Activated CD4-positive, CD25-positive, alpha-beta regulatory T cell treated with anti-CD3 and anti-CD28 coated beads, Interleukin-2, amount 50 U/mL, for 72 hours (primary cell): ENCODE results near the gene GSAP.
"Not testable (repeated sequence)": the region's sequence is repeated elsewhere in the genome, so short reads cannot be mapped to it uniquely, and the experiment has no call there.

ENCODE experiments used
- DNase-seq: peaks from one replicate; pipeline ENCODE4 v3.0.0; 2021

The GSAP gene

DNA sequence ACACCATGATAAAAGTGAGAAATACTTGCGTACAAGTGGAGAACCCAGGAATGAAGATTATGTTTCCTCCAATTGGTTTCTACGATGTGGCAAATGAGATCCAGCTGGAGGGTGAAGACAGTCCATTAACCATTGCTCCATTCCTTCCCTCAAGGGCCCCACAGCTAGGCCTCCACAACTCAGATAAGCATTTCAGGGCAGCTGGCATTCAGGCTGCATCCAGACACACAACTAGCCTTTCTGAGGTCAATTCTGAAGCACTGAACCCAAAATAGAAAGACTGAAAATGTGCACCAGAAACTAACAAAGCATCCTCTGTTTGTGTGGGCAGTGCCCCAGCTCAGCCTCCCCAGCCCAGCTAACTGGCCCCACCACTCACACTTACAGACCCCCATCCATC, 94.8 kb downstream of the GSAP start:
- no peak for DNase-seq

DNA sequence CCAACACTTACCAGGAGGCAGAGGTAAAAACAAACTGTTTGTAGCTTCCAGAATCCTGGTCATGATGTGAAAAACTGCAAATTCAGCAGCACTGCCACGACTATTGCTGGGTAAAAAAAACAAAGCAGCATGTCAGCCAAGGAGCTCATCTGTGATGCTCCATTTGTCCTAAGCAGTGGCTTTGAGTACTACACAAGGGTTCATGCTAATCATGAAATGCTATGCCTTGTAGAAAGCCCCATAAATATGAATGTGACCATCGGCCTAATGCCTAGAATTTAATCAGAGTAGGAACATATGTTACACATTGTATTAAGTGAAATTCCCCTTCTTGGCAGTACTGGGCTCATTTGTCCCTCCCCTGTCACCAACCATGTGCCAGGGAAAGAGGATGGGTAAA, 95.4 kb downstream of the GSAP start:
- DNase-seq = no peak

DNA sequence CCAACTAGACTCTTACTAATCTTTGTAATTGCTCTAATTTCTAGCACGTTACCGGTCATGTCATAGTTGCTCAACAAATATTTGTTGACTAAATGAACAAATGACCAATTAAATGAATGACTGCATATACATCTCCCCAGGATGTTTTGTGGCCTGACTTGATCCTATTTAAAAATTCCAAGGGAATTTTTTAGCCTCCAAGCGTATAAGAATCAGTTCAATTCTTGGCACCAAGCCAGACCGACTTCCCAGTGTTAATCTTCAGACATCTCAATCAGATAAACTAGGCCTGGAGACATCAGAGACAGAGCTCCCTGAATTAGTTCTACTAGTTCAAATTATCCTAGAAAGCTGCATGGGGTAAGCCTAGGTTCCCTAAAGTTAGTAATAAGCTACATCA, 96.0 kb downstream of the GSAP start:
- no peak for DNase-seq

DNA sequence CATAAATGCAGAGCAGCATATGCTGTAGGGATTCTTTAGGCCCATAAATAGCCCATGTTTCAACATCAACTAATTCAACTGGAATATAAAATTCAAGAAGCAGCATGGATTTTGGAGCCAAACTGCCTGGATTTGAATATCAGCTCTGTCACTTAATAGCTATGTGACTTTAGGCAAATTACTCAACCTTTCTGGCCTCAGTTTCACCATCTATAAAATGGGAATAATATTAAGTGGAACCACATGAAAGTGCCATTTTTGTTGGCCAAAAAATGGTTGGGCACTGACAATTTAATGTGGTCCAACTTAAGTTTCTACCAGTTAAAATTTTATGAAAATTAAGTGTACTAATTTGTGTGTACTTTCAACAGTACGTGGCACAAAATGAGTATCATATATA, 98.1 kb downstream of the GSAP start:
- DNase-seq = no peak

DNA sequence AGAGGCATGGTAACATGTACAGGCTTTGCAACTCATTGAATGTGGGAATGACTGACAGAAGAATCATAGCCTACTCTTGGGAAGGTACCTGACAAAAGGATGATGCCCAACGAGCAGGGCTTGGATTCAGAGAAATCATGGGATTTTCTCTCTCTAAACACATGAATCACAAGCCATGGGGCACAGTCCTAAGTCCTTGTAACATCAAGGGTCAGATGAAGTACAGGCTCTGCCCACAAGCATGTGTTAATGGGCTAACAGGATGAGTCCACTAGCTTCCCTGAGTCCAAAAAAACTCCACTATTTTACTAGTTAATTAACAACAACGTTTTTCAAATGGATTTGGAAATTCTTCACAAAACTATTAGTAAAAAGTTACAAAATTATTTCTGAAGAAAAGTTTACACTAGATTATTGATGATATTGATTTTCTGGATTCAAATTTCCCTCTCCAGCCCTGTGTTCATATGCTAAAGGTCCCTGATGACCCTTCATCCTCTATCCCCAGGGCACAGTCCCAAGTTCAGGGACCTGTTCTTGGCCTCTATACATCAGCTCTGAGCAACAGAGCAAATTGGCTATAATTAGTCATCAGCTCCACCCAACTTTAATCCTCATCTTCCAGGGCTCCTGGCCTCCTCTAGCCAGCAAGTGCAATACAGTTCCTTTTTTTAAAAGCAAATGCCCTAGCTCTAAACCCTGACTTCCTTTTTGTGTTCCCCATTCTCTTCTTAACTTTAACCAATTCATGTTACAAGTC, 99.8 kb downstream of the GSAP start:
- DNase-seq = no peak

DNA sequence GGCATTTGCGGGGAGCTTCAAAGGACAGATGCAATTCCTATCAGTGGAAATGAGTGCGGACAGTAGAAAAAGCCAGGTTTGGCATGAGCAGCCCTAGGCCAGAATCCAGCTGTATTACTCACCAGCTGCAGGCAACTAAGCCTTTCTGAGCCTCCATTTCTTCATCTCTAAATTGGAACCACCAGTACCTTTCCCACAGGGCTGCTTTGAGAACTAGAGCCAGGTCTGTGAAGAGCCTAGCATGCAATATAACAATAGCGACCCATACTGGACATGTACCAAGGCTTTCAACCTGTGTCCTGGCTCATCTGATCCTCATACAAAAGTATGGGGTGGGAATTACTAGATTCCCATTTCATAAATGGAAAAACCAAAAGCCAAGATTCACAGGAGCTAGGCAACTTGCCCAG, 101.0 kb downstream of the GSAP start:
- DNase-seq = no peak

DNA sequence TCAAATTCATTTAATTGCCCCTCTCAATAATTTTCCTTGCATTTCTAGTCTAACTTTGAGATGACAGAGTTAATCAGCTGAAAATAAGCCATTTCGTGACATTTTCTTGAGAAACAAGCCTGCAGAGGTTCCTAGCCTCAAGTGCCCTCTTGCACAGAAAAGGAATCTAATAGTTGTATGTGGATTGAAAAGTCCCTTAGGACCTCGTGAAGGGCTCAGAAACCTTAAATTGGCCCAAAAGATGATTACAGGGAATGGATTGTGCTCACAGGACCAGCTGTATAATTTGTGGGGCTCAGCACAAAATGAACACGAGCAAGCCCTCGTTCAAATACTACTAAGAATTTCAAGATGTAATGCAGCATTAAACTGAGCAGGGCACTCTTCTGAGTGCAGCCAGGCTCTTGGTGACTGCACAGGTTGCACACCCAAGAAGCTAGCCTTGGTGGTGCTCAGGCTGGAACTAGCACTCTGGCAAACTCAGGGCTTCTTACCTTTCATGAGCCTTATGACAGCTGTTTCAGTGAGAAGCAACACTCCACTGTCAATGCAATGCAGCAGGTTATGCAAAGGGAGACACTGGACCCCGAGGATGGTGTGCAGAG, 102.2 kb downstream of the GSAP start:
- no peak for DNase-seq

DNA sequence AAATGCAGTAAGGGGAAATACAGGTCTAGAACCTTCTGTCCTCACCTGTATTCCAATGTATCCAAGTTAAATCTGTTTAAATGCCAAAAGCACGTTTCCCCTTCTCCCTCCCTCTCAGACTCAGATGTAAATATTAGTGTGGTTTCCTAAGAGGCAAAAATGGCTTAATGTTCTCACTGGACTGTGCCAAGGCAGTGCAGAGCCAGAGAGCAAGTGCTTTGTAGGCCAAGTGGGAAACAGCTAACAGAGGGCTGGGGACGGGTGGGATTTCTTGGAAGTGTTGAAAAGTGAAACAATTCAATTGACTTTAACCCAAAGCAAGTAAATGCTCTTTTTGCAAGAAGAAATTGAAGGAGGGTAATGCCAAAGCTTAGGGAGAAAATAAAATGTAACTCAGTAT, 103.1 kb downstream of the GSAP start:
- DNase-seq = no peak

DNA sequence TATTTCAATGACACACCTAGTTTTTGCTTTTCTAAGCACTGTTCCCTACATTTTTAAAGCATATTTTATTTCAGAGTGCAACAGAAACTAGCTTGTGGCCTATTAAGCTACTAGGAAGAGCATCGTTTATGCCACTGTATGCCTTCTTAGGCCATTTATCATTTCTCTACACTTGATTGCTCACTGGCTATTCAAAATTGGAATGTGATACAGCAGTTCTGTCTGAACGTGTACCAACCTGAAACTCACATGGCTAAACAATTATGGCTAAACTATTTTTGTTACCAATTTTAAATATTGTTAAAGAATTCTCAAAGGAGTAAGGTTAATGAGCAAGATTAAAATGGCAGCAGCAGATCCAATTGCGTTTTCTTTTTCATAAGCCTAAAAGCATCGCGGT, 105.2 kb downstream of the GSAP start:
- no peak for DNase-seq

DNA sequence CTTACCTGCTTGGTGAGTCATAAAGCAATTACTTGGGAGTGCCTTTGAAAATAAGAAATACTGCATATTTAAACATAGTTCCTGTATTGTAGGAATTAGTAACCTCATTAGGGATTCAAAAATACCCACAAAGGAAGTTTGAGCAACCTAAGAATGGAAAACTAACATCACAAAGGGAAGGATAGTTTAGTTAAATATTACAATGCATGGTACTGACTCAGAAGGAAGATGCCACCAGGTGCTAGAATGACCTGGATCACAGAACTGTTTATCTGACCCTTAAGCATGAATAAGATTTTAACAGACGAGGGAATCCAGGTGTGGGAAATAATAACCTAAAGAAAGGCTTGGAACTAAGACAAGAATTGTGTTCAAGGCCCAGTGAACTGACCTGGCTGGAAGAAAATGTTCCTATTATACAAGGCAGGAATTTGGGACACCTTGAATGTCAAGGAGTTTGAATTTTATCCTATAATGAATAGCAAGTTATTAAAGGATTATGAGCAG, 106.4 kb downstream of the GSAP start:
- no peak for DNase-seq

DNA sequence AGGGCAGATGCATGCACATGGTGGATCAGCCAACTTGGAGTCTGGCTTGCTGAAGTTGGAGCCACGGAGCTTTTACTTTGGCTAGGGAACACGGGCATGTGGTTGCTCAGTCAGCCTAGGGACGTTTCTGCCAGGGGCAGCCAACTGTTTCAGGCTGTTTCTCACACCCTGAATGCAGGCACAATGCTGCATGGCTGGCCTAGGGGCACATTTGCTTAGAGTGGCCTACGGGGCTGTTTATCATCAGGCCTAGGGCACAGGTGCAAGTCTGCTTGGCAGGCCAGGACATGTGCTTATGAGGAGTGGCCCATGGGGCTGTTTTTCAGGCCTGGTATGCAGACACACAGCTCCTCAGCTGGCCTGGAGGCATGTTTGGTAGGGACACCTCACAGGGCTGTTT, 107.4 kb downstream of the GSAP start:
- no peak for DNase-seq

DNA sequence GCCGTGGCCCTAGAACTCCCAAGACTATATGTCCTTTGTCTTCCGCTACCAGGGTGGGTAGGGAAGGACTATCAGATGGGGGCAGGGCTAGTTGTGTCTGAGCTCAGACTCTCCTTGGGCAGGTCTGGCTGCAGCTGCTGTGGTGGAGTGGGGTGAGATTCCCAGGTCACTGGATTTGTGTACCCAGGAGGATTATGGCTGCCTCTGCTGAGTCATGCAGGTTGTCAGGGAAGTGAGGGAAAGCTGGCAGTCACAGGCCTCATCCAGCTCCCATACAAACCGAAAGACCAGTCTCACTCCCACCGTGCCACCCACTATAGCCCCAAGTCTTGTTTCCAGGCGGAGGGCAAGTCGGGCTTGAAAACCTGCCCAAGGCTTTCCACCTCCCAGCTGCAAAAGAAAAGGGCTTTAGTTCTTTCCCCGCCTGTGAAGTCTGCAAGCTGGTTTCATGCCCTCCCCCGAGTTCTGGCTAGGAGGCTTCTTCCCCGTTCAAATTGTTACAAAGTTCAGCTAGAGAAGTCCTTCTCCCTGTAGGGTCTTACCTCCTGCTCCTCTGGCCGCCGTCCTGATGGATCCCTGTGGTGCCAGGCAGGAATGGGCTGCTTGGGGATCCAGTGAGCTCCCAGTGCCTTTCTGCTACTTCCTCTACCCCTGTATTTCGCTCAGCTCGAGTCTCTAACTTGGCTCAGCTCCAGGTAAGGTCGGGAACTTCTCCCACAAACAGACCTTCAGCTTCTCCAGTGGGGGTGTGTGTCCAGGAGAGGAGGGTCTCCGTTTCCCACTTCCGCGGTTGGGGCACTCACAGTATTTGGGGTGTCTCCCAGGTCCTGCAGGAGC, 109.7 kb downstream of the GSAP start:
- DNase-seq = no peak

DNA sequence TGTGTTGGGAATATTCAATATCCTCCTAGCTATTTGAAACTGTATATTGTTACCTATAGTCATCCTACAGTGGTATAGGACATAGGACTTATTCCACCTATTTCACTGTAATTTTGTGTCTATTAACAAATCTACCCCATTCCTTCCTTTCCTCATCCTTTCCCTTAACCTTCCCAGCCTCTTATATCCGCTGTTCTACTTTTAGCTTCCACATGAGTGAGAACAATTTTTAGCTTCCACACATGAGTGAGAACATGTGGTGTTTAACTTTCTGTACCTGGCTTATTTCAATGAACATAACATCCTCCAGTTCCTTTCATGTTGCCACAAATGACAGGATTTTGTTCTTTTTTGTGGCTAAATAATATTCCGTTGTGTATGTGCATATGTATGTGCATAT, 120.6 kb downstream of the GSAP start:
- no peak for DNase-seq

DNA sequence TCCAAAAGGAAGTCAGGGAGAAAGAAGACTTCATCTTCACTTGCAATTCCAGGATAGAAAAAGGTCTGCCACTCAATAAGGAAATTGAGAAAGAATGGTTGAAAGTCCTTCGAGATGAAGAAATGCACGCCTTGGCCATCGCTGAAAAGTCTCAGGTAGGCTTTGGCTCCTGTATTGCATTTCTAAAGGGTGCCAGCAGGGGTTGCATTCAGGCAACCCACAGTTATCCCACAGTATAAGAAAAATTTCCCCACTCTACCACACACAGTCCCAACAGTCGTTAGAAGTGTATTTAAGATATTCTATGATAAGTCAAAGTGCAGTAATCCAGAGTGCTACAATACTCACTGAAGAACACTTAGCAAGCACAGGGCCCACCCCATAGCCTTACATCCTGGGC, 123.1 kb downstream of the GSAP start:
- DNase-seq = no peak

DNA sequence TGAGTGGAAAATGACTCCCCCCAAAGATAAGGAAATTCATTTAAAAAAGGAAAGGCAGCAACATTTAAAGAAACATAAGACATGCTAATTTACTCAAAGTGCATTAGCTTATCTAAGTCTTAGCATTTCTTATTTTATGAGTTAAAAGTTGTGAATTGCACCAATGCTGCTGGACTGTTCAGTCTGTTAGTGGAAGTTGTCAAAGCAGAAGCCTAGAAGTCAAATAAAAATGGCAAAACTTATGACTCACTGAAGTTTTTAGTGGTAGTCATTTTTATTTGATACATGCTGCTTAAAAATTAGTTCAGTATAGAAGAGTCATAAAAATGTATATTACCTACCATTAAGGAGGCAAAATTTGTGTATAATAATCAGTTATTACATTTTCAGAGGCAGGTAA, 125.7 kb downstream of the GSAP start:
- no peak for DNase-seq

DNA sequence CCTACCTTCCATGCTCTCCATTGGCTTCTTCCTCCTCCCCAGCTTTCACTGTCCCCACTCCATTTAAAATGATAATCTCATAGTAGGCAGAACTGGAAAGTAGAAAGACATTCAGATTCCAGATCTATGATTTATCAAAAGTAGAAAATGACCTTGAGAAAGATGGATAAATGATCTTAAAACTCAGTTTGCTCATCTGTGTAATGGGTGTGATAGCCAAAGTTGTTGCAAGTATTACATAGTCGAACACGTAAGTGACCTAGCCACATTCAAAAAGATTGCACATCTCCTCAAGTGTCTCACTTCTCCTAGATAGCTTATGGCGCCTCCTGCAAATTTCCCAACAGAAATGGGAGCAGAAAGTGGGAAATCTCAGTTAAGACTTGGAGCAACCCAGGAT, 126.8 kb downstream of the GSAP start:
- DNase-seq = no peak

DNA sequence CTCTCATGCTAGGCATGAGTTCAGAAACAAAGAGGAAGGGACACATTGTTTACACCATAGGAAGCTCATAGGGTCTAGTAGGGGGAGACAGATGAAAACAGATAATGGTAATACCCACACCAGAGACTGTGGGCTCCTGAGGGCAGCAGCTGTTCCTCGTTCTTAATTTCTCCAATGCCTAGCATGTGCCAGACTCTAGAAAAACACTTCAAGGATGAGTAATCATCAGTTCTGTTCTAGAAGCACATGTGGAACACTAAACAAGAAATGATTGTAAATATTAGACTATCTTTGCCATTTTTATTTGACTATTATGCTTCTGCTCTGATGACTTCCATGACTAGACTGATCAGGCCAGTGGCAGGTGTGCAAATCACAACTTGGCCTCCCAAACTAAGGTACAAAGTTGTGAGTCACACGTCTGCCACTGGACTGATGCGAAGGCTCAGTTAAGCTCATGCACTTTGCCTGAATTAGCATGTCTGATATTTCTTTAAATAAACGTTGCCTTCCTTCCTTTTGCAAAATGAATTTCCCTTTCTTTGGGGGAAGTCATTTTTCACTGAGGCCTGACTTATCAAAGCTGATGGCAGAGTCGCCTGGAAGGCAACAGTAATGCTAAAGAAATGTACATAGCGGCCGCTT, 127.4 kb downstream of the GSAP start:
- DNase-seq = no peak

DNA sequence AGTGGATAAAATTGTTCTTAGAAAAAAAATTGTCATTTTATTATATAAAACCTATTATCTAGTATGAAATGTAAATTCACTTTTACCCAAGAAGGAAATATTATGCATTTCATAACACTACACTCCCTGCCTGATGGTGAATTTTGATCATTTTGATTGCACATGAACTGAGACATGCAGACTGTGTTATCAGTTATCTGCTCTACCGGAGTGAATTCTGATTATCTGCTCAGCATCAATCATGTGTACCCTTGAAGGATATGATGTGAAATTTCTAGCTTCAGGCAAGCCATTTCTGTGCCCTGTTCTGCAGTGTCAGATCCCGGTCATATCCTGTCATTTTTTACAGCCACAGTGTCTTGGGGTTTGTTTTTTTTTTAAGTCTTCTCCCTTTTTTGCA, 131.5 kb downstream of the GSAP start:
- DNase-seq = no peak

DNA sequence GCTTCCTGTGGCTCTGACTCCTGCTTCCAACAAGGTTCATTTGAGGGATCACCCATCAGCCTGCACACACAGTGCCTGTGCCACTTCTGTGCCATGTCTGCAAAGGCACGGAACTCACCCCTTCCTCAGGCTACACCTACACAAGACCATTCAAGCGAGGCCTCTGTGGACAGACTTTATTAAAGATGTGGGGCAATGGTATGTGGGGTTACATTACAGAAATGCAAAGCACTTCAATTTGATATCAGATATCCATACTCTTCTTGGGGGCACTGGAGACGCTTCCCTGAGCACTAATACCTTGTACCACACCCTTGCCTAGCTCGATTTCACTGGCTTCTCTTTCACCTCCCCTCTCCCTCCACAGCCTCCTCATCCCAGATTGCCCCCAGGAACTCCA, 132.1 kb downstream of the GSAP start:
- no peak for DNase-seq

DNA sequence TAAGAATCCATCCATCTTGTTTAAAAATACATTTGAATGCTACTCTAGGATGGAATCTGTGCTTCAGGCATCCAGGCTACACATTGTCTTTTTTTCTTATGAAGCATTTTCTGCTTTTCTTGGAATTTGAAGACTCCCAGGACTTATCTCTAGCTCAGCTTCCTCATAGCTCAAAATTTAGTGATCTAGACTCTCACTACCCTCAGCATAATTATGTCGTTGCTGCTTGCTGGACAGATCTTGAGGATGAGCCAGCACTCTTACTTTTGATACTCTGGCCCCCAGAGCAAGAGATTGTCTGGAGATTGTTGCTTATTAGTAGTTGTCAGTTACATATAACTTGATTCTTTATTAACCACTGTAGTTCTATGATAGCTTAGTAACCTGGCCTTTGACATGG, 133.3 kb downstream of the GSAP start:
- DNase-seq = no peak

DNA sequence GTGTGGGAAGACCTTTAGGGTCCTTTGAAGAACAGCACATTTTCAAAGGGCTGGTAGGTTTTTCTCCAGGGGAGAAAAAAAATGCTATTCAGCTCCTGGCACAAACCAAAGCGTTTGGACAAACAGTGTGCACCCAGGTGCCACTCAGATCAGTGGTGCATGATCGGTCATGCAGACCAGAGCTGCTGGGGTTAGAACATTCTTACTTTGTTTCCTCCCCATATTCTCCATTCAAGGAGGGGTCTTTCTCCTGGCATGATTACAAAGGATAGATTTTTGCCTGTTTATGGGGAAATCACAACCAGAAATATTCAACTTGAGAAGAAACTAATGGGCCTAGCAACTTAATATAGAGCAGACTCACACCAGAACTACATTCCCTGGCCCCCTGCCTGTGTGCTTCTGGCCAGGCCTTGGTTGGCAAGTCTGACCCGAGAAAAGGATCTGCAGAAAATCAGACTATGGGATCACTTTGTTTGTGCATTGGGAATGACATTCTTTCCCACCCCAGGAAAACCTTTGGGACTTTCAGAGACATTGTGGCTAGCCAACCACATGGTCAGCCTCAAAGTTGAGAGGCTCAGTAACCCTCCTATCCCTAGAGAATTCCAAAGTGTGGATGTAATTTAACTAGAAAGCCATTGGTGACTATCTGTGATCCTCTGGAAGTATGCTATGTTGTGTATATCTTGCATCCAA, 134.2 kb downstream of the GSAP start:
- no peak for DNase-seq

DNA sequence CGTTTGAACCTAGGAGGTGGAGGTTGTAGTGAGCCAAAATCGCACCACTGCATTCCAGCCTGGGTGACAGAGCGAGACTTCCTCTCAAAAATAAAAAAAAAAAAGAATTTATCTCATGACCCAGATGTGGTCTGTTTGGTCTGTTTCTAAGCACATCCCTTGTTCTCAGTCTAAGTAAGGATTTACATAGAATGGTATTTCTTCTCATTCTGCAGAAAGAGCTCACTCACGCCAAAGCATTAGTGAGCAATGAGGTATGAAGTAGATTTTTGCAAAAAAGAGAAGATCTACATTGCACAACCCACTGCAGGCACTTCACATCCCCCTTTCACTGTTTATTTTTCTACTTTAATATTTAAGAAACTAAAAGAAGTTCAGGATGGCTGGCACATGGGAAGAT, 140.0 kb downstream of the GSAP start:
- no peak for DNase-seq

DNA sequence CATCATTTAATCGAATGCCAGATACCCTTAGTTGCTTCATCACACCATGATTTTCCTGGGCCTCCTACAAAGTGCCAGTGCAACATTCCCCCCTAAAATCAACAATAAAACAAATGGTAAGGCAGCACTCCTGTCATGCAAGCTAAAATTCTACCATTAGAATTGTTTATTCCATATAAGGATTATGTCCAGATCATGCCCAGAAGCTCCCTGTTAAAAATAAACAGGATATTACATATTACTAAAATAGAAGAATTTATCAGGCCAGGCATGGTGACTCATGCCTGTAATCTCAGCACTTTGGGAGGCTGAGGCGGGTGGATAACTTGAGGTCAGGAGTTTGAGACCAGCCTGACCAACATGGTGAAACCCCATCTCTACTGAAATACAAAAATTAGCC, 140.5 kb downstream of the GSAP start:
- DNase-seq = not testable (repeated sequence)
